Colon (tissue), 2 donors: ENCODE results near the gene GPM6B.

ENCODE experiments used
- FAIRE-seq: peaks from 2 replicates; lab custom pipeline; 2012; peaks lifted over from hg19 to GRCh38; lab: Jason Lieb, UNC
- donor health status: control.
- donor health status: control.

The GPM6B gene, protein sequence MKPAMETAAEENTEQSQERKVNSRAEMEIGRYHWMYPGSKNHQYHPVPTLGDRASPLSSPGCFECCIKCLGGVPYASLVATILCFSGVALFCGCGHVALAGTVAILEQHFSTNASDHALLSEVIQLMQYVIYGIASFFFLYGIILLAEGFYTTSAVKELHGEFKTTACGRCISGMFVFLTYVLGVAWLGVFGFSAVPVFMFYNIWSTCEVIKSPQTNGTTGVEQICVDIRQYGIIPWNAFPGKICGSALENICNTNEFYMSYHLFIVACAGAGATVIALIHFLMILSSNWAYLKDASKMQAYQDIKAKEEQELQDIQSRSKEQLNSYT

DNA sequence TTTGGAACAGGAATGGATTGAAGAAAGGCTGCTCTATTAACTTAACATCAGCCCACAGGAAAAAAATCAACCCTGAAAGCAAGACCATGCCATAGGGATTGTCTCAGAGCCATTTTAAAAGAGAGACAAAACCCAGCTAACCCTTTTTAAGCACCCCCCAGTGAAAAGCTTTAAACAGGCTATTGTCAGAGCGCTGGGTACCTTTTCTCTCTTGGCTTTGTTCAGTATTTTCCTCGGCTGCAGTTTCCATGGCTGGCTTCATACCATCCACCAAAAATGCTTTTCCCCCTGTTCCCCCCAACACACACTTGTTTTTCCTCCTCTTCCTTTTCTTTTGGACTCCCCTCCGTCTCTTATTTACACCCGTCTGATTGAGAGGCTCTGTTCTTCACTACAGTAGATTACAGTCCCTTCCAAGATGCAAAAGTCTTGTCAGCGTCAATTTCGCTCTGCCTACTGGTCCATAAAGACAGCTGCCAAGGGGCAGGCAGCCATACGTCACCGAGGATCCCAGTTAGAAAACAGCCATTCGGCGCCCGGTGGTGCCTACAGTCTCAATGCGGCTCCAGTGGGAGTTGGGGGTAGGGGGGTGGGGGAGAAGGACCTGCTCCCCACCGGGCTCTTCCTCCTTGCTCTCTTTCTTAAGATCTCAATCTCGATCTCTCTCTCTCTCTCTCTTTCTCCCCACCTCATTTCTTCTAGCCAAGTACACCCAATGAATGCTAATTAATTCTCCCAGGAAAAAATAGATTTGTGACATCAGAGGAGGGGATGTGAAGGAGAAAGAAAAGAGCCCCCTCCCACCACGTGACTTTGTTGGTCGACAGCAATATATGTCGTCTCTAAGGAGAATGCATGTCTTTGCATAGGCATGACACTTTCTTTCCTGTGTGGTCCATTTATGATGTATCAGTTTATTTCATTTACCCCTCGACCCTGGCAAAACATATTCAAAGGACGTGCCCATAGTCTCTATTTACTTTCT is at the start of gene GPM6B:
Gene GPM6B (minus strand): TSS at position 451 of the 985 bp plus-strand sequence. CDS start 189 bp downstream, at position 262.
- FAIRE-seq: no peak

DNA sequence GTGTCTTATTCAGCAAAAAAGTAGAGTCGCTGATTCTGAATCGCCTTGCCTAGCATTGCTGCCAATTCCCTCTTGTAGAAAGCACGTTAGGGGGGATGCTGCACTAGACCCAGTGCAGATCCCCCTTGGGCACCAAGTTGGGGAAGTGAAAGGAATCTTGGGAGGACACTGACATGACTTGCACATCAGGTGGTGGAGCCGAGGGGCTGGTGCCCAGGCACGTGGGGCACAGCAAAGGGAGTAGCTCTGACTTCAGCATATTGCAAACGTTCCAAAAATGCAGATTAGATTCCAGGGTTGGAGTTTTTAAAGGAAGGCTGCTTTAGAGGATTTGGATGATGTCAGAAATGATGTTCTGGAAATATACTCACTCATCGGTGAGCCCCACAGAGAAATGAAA is 47.4 kb upstream of the GPM6B start:
- FAIRE-seq: no peak

DNA sequence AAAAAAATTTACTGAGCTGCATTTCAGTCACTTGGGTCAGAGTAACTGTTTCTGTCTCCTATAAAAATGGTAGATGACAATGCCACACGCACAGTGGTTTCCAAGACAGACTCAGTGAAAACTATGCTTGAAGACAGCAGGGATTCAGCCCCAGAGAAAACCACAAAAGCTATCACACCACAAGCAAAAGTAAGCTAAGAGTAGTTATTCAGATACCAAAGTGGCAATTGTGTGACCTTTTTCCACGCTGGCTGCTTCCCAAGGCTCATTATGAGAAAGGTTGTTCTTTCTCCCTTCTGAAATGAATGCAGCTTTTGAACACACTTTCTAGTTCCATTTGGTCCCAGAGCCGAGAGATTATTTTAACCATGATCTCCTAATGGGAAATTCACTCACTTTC is 46.4 kb upstream of the GPM6B start:
- FAIRE-seq: no peak

DNA sequence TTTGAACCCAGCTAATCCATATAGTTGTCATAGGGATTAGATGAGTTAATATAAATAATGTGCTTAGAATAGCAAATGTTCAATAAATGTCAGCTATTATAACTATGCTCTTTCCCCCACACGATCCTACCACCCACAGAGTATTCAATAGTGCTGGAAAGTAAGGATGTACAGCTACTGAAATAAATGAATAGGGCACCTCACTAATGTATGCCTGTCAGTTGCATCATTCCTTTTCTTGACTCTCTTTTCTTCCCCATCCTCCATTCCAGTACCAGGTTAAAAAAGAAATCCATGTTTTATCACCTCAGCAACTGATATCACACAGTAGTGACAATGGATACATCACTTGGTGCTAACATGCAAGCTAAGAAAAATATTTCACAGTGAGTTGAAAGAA is 42.8 kb upstream of the GPM6B start:
- FAIRE-seq: no peak

DNA sequence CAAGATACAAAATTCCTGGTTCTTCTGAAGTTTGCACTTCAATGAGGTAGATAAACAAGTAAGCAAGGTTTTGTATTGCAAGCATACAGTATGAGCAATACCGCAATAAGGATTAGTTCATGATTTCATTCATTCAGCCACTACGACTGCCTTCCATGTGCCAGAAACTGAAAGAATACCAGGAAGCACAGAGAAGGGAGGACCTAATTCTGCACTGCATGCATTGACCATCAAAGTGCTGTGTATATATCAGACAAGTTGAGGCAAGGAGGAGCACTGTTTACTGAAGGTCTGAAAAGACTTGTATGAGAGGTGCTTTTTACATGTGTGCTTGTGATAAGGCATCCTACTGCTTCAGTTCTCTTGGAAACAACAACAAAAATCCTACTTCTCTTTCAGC is 40.9 kb upstream of the GPM6B start:
- no peak for FAIRE-seq

DNA sequence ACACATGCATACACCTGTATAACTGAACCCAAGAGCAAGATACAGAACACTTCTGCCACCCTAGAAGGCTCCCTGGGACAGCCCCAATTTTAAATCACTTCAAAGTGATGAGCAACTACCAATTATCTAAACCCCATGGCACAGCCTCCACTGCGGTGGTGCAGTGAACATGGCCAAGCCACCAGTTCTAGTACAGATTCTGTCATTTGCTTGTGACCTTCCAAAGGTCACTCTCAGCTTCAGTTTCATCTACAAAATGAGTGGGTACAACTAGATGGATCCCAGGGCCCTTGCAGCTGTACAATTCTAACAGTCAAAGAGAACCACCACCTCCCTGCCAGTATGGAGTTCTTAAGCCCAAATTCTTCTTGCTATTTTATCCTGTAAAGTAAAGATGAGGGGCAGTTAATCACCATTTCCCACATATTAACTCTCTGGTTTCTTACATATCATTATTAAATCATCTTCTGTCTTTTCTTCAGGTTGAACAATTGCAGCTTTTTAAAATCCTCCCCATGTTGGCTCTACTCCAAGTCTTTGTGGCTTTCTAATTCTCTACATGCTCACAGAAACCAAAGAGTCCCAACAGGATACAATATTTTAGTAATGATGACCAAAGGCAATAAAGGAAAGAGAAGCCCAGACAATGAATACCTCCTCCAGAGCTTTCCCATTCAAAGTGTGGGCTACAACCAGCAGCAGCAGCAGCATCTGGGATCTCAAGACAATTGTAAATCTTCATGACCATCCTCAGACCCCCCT is 39.0 kb upstream of the GPM6B start:
- no peak for FAIRE-seq

DNA sequence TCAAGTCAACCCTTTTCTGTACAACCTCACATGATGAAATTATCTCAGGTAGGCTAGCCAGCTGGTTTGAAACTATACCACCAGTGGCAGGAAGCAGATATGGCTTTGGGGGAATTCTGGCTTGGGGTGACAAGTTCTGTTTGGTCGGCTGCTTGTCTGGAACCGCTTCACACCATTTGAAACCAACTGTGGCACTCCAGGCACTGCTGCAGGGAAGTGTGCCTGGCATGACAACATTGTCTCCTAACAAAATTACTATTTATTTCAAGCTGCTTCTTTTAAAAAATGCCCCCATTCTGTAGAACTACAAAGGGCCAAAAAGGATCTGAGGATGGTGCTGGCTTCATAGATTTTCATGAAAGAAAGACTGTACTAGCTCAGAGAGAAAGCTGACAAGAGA is 37.1 kb upstream of the GPM6B start:
- FAIRE-seq: no peak

DNA sequence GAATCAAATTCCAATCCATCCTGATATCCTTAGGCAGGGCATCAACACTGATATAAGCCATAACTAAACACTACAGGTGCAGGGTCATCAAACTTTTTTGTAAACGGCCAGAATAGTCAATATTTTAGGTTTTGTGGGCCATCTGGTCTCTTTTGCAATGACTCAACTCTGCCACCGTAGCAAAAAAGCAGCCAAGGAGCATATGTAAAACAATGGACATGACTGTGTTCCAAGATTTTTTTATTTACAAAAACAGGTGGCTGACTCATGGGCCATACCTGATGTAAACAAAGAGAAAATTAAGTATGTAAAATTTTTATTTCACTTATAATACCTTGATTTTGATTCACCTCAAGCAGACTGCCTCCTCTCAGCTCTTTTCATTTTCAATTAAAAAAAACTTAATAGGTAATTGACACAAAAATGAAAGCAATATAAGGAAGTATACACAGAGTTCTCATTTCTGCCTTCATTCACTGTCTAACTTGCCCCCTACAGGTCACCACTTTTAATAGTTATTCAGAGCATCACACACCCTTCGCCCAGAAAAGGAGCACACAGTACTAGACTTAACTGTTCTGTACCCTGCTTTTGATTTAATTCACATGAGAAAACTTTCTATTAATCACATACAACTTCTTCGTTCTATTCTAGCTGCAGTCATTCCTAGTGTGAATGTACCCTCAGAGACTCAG is 35.3 kb upstream of the GPM6B start:
- FAIRE-seq: no peak

DNA sequence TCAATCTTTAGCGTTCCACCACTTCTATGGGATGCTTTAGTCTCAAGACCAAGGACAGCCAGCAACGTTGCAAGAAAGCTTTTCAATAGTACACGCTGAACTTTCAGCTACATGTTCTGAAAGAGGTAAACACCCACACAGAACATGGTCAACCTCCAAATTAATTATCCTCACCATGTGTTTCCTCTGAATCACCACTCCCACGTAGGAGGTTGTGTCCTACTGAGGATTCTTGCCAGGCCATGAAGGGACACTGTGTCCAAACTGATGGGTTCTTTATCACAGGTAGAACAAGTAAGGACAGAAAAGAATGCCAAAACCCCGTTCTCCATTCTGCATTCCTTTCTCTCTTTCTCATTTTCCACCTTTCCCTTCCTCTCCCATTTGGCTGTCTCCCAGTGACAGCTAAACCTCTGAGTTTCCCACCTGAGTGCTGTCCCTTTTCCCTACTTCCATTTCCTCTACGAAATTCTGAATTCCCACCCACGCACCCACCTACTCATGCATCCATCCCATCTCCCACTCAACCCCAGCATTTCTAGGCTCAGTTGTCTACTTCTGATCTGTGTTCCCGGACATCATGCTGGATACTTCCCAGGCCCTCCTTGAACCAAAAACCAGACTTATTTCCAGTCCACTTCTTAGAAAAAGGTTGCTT is 29.0 kb upstream of the GPM6B start:
- FAIRE-seq: no peak

DNA sequence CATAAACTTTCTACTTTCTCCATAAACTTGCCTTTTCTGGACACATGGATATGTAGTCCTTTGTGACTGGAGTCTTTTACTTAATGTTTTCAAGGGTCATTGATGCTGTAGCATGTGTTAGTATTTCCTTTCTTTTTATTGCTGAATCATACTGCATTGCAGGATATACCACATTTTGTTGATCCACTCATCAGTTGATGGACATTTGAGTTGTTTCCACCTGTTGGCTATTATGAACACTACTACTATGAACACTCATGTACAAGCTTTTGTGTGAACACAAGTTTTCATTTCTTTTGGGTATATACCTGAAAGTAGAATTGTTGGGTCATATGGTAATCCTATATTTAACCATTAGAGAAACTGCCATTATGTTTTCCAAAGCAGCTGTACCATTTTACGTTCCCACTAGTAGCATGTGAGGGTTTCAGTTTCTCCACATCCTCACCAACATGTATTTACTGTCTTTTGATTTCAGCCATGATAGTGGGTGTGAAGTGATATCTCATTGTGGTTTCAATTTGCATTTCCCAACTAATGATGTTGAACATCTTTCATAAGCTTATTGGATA is 26.3 kb upstream of the GPM6B start:
- FAIRE-seq: no peak

DNA sequence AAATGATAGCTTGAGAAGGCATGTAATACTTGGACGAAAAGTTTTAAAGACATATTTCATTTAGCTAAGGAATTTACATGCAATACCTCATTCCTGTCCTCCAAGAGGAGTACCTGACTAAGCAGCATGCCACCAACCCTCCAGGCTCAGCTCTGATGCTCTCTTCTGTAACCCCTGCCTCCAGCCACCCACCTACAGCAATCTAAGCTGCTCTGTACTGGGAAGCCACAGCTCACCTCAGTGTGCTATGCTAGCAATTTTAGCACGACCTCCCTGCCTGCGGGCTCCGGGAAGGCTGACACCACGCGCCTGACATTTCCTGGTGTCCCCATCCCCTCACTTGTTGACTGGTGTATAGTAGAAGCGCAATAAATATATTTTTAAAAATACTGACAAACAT is 23.2 kb upstream of the GPM6B start:
- FAIRE-seq: no peak

DNA sequence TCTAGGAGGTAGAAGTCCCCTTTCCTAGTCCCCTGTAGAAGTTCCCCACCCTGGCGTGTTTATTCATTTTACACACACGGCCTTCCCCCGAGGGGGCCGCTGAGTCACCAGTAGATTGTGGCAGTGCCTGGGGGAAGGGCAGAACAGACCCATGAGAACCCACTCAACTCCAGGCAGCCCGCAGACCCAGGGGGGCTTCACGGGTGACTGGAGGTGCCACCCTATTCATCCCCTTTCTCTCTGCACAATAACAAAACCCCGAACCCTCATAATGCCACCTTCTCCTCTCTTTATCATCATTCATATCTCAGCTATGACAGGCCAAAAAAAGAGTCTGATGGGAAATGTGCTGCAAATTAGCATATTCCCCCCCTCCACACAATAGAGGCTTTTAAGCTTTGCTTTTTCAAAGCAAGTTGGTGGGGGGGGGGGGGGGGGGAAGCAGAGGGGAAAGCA is 20.4 kb upstream of the GPM6B start:
- FAIRE-seq: no peak

DNA sequence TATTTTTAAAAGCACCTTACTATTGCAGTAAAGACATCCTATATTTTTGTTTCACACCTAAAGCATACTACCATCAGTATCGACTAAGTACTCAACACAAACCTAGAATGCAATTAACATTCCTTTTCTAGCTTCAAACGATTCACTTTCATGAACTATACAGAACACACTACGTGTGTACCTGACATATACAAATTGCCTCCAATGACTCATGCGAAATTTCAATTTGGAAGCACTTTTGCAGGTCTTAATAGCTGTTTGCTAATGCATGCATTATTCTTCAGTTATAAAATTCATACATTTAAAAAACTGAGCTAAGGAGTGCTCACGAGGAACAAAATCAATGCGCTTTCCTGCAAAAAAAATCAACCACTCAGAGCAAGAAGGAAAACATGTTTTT is 19.7 kb upstream of the GPM6B start:
- FAIRE-seq: no peak

DNA sequence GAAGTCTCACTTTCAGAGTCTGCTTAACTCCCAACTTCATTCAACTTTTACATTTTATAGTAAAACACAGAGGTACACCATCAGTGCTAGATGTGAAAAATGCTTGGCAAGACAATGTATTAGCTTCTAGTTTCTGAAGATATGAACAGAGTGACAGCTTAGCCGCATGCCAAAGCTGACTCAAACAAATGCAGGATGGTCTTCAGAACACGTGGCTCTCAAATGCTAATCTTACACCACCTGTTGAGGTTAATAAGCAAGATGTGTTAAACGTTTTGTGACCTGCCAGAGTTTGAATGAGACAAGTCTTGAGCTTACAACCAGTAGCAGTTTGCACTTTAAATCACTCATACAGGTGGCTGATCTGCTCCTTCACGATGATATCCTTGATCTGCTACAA is 18.9 kb upstream of the GPM6B start:
- no peak for FAIRE-seq

DNA sequence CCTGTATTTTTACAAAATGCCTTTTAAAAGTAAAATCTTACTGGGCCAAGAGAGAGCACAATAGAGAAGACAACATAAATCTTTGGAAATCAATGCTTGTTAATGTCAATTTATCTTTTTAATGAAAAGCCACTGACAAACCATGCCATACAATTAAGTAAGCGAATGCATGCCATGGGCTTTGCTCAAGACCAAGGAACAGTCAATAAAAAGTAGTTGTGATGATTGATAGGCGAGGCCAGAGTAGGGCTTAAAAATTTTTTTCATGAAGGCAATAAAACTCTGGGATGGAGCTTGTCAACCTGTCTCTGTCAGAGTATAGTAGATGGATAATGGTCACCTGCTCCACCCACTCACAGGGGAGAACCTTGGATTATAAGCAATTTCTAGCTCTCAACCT is 17.5 kb upstream of the GPM6B start:
- no peak for FAIRE-seq

DNA sequence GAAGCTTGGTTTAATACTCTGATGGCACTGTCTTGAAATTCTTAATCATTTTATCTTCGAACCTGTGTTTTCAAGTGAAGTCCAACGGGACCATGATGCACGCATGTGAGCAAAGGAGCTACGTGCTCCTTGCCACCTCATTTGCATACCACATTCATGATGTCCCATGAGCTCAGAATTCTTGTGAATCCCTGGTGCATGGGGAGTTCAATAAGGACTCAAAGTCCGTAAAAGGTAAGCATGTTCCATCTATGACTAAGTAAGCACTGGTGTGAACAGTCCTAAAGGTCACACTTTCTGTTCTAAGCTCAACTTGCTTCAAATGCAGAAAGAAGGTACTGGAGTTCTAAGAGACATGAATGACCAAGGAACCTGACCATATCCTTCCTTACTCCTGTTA is 13.1 kb upstream of the GPM6B start:
- no peak for FAIRE-seq

DNA sequence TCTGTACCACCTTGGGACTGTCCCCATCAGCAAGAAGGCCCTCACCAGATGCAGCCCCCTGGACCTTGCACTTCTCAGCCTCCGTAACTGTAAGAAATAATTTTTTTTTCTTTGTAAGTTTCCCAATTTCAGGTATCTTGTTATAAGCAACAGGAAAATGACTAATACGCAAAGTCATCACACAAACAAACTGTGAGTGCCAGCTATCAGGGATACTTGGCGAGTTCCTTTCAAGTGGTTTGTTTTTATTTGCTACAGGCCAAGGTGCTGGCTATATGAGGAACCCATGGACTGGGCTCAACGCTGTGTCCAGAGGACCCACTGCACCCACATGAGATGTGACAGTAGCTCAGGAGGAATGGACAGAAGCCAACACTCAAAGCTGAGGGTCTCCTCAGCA is 11.5 kb upstream of the GPM6B start:
- FAIRE-seq: no peak

DNA sequence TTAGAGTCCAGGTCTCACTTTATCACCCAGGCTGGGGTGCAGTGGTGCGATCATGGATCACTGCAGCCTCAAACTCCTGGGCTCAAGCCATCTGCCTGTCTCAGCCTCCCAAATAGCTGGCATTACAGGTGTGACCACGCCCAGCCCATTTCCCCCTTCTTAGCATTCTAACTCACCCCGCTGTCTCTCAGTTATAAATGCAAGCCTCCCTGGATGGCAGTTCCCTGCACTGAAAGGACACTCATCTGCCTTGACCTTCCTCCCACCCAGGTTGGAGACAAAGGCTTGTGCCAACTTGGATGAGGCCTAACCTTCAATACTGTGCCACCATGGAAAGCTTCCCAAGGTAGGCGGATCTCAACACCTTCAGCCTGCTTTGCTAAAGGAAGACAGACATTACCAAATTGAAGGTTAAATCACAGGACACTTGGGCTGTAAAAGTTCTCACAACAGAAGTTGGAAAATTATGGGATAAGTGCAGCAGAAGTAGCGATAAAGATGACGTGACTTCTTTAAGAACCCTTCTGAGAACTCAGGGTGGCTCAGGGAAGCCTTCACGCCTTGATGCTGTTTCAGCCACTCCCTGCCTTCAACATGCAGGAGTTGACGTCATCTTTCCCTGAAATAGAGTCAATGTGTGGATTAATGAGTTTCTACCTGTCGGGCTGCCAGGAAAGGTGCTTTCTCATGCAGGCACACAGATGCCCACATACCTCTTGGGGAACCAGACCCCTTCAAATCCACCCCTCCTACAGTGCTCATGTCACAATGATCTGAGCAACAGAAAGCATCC is 10.6 kb upstream of the GPM6B start:
- no peak for FAIRE-seq

DNA sequence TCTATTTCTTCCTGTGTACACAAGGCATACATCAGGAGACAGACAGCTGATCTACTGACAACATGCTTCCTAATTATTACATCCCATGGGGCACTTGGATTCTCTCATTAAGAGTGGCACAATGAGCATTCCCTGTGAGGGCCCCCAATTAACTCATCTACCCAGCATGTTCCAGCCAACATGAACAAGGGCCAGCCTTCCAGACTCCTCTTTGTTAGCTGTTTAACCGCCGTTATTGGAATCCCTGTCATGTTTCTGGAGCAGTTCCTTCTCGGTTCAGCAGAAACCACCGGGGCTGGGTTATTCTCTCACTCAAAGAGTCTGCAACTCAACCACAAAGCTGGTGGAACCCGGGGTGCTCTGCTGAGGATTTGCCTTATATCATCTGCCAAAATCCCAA is 9.9 kb upstream of the GPM6B start:
- FAIRE-seq: no peak

DNA sequence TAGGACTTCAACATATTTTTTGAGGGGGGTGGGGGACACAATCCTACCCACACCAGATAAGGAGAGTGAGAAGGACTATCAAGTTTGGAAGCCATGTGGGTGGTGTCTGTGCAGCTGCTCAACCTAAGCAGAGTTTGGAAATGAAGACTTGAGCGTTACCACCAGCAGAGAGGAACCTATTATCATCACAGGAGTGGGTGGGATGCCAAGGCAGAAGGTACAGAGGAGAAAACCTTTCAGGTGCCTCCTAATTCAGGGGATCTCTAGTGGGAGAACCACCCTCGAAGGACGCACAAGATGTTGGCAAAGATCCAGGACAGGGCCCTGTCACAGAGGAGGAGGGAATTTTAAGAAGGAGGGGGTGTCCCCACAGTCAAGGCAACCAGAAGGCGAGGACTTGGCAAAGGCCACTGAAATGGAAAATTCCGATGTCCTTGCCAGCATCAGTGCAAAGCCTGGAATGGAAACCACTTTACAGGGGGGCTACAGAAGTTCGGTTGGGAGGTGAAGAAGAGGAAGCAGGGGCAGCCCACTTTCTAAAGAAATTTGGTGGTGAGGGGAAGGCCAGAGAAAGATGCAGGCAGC is 8.4 kb upstream of the GPM6B start:
- no peak for FAIRE-seq
